Esophagus muscularis mucosa (tissue), 4 donors: ENCODE results near the gene STK4. TPM values are rescaled to one million over a fixed set of nuclear protein-coding genes. Genes with fewer than 3 reads are reported as not detected.

Experiments
- DNase-seq: peaks from one replicate; pipeline ENCODE4 v3.0.0-alpha.2; 2017; ENCODE audit errors: extremely low spot score
- H3K27ac ChIP-seq, 4 donors: fragments of 200-600 bp; sonication (generic); replicated peaks in 1 of 4; 1 replicate in 3 of 4; 2 replicates in 1 of 4; pipeline ENCODE4 v1.5.1; 2016 to 2019; ENCODE audit warnings: mild to moderate bottlenecking in 1 of 4
- H3K27me3 ChIP-seq, 4 donors: fragments of 200-600 bp; sonication (generic); one replicate each; pipeline versions ENCODE4 v1.5.1 to v1.6.0; 2016 to 2019
- H3K36me3 ChIP-seq, 4 donors: fragments of 200-600 bp; sonication (generic); one replicate each; pipeline ENCODE4 v1.5.1; 2016 to 2019
- H3K4me1 ChIP-seq, 4 donors: fragments of 200-600 bp; sonication (generic); one replicate each; pipeline ENCODE4 v1.5.1; 2016 to 2019
- H3K4me3 ChIP-seq, 4 donors: fragments of 200-600 bp; sonication (generic); 1 replicate in 2 of 4; 2 replicates in 2 of 4; pipeline ENCODE4 v1.5.1; 2016 to 2019; ENCODE audit warnings: mild to moderate bottlenecking in 4 of 4, moderate library complexity in 1 of 4
- H3K9me3 ChIP-seq, 4 donors: fragments of 200-600 bp; sonication (generic); 1 replicate in 3 of 4; 2 replicates in 1 of 4; pipeline ENCODE4 v1.5.1; 2016 to 2019
- EP300 ChIP-seq: sonication (generic); formaldehyde crosslinking; IDR thresholded peaks from one replicate; pipeline ENCODE4 v1.6.1; 2017; ENCODE audit warnings: antibody characterized with exemption
- POLR2A ChIP-seq: fragments of 450-650 bp; IDR thresholded peaks from one replicate; pipeline ENCODE4 v1.6.1; 2017; ENCODE audit warnings: antibody characterized with exemption, moderate library complexity, mild to moderate bottlenecking, low read depth
- POLR2AphosphoS5 ChIP-seq, 2 donors: sonication (generic); formaldehyde crosslinking; IDR thresholded peaks; one replicate each; pipeline ENCODE4 v1.6.1; 2017; ENCODE audit warnings: antibody characterized with exemption in 2 of 2
- WGBS: methylation state at CpG from one replicate; pipeline ENCODE4 v1.1.5; 2018; 5-methylcytosine and 5-hydroxymethylcytosine counted together
- intact Hi-C: fragments of 100-400 bp; cut with DNase I; formaldehyde crosslinking; loops from one replicate; pipeline ENCODE4 v1.15.1; 2023
- total RNA-seq, 4 donors: library from RNA; depleted of rRNA; stranded (reverse); fragments of >200 nt; gene quantifications; one replicate each; pipeline versions ENCODE4 v1.1.0 to v1.2.1, GENCODE V29; 2016
- TF ChIP-seq, protein P1 (sequence below), 3 experiments: fragments of 200-600 bp in 2 of 3; fragments of 450-650 bp in 1 of 3; sonication (generic) in 2 of 3; IDR thresholded peaks; one replicate each; pipeline ENCODE4 v1.5.1; 2017 to 2019; ENCODE audit warnings: antibody characterized with exemption in 3 of 3, mild to moderate bottlenecking in 2 of 3, moderate library complexity in 1 of 3

The STK4 gene
- total RNA-seq, 4 donors from 2014 or later: 26.0 to 31.6 (median 27.7) TPM

DNA sequence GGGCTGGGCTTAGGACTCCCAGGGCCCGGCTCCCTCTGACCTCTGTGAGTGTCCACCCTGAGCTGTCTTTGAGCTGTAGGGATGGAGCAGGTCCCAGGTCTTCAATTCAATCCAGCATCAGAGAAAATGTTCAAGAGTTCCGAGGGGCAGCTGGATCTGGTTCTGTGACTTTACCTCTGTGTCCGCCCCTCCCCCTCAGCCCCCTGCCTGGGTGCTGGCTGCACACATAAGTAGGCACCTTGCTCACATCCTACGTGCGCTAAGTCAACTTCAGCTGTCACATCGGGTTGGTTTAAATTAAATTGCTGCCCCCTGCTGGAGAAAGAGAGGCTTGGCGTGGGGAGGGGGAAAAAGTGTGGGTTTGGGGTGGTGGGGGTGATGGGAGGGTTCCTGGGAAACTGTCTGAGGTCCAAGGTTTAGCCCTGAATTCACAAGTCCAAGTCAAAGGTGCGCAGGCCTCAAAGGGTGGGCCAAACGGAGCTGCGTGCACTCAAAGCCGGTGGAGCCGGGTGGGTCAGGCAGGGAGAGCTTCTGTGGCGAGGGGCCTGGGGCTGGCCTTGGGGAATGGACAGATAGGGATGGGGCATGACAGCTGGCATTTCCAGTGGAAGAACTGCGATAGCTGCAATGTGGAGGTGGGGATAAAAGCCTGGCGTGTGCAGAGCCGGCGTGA lies 145.6 kb downstream of the STK4 start:
- no peak for TF ChIP-seq EP300
- no peak for TF ChIP-seq POLR2A
- TF ChIP-seq, protein P1, sequence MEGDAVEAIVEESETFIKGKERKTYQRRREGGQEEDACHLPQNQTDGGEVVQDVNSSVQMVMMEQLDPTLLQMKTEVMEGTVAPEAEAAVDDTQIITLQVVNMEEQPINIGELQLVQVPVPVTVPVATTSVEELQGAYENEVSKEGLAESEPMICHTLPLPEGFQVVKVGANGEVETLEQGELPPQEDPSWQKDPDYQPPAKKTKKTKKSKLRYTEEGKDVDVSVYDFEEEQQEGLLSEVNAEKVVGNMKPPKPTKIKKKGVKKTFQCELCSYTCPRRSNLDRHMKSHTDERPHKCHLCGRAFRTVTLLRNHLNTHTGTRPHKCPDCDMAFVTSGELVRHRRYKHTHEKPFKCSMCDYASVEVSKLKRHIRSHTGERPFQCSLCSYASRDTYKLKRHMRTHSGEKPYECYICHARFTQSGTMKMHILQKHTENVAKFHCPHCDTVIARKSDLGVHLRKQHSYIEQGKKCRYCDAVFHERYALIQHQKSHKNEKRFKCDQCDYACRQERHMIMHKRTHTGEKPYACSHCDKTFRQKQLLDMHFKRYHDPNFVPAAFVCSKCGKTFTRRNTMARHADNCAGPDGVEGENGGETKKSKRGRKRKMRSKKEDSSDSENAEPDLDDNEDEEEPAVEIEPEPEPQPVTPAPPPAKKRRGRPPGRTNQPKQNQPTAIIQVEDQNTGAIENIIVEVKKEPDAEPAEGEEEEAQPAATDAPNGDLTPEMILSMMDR (IDR thresholded peaks at IDR 0.05): peak; percentile 15 to 35 (median 22)
- intact Hi-C loops: no loop called here
- 47% methylated on average over 17 of the region's 17 CpGs for WGBS
- peak; percentile 84 for DNase-seq
- Histone ChIP-seq H3K4me3 (no peak overlapping the region), H3K27me3 (peaks cover 0 to 62% (median 0%) of the 10 kb centered on the region in 4 donors), H3K36me3 (no peaks in the 10 kb centered on the region), H3K4me1 (no peaks in the 10 kb centered on the region), H3K27ac (no peak overlapping the region), H3K9me3 (no peaks in the 10 kb centered on the region)

DNA sequence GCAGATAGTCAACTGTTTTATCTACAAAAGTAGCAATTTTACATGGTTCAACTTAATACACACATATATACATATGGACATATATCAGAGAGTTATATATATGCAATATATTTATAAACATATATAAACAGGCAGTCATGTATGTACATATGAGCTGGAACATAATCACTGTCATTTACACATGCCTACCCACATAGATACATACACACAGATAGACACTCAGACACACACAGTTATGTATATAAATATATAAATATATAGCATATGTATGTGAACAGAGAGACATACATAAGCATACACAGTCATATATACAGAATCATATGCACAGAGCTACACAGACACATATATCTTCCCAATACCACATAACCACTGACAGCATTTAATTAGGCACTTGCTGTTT lies 146.4 kb downstream of the STK4 start:
- Histone ChIP-seq H3K36me3 (no peaks in the 10 kb centered on the region), H3K4me1 (no peaks in the 10 kb centered on the region), H3K4me3 (no peak overlapping the region), H3K9me3 (no peaks in the 10 kb centered on the region), H3K27me3 (peaks cover 0 to 59% (median 0%) of the 10 kb centered on the region in 4 donors), H3K27ac (no peak overlapping the region)
- intact Hi-C loops: no loop called here
- TF ChIP-seq, protein P1 (IDR thresholded peaks at IDR 0.05): no peak
- TF ChIP-seq POLR2A: no peak
- no peak for TF ChIP-seq POLR2AphosphoS5 (IDR thresholded peaks at IDR 0.05)
- no peak for TF ChIP-seq EP300
- DNase-seq: no peak

DNA sequence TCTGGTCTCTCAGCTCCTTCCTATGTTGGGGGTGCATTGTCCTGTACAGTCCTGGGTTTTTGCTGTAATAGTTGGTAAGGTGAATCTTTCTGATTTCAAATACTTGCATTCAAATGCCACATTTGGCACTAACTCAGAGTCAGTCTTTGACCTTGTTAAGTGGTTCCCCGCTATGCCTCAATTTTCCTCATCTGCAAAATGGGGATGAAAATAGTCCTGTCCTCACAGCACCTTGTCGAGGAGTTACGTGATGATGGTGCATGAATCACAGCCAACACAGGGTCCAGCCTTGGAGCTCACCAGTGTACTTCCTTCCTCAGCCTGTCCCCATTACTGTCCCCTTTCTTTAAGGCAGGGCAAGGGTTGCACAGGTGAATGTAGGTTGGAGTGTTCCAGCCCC lies 147.6 kb downstream of the STK4 start:
- peak; percentile 57 for DNase-seq
- Histone ChIP-seq H3K4me1 (no peaks in the 10 kb centered on the region), H3K36me3 (no peaks in the 10 kb centered on the region), H3K9me3 (no peaks in the 10 kb centered on the region), H3K27ac (no peak overlapping the region), H3K27me3 (peaks cover 0 to 57% (median 0%) of the 10 kb centered on the region in 4 donors), H3K4me3 (no peak overlapping the region)
- intact Hi-C loops: no loop called here
- TF ChIP-seq EP300 (no peak), POLR2AphosphoS5 (IDR thresholded peaks at IDR 0.05) (no peak)
- TF ChIP-seq, protein P1 (IDR thresholded peaks at IDR 0.05): no peak
- 98% methylated on average over 3 of the region's 3 CpGs for WGBS

DNA sequence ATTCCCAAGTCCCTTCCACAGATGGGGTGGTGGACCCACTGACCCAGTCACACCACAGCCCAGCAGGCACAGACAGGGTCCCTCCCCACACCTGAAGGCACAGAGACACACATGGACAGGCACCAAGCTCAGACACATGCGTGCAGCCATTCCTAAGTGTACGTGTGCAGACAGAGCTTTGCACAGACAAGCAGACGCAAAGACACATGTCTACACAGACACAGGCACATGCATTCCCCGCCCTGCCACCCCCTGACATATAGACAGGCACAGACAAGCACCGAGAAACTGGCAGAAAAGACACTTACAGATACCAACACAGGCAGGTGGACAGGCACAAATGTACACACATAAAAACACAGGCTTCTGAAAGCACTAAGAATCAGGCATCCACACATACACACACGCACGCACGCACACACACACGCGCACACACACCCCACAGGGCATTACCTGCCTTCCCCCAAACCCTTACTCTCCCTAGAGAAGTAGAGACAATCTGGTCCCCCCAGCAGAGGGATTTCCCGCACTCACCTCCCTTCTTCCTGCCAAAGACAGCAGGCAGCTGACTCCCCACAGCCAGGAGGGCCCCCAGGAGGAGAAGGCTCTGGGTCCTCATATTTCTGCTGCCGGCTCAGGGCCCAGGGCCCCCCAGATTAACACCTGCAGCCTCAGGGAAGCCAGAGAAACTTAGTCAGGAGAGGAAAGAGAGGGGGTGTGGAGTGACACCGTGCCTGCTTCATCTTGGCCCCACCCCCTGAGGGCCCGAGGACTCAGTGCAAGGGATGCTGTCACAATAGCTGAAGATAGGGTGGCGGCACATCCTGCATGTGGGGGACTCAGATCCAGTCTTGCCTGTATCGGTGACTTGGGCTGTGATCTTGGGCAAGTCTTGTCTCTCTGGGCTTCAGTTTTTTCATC lies 148.4 kb downstream of the STK4 start, which contains the start of gene WFDC5:
Gene WFDC5, minus strand, starts transcription at position 710 of the 921 bp plus-strand sequence. Its CDS starts 91 bp downstream, at position 619.
- peak; percentile 89 for DNase-seq
- Histone ChIP-seq H3K27me3 (peaks cover 0 to 56% (median 0%) of the 10 kb centered on the region in 4 donors), H3K27ac (no peak within 1 kb of the TSS), H3K36me3 (no peaks in the 10 kb centered on the region), H3K9me3 (no peaks in the 10 kb centered on the region), H3K4me1 (no peaks in the 10 kb centered on the region), H3K4me3 (no peak within 1 kb of the TSS)
- intact Hi-C loops: no loop called here
- WGBS: 53% methylated on average over 13 of the region's 16 CpGs
- TF ChIP-seq EP300 (no peak), POLR2A (no peak), POLR2AphosphoS5 (IDR thresholded peaks at IDR 0.05) (no peak)
- TF ChIP-seq, protein P1 (IDR thresholded peaks at IDR 0.05): no peak
